GM19035 (cell line): ENCODE data around the gene MELTF.
"Not testable (repeated sequence)": the region's sequence is repeated elsewhere in the genome, so short reads cannot be mapped to it uniquely, and the experiment has no call there.

Source experiments
- ATAC-seq: cut with Tn5 transposase; IDR thresholded peaks from one replicate; pipeline ENCODE4 v1.9.1; 2021; ENCODE audit not compliant: unreplicated experiment

MELTF gene

GRCh38 chr3:197029511-197030167 lies at the start of gene MELTF:
Gene MELTF (minus strand): TSS chr3:197029817. CDS start chr3:197029702, 115 bp downstream.
- peak; percentile 83 for ATAC-seq

GRCh38 chr3:197076415-197076814 lies 46.8 kb upstream of the MELTF start:
- ATAC-seq: no peak

GRCh38 chr3:197068077-197068476 lies 38.5 kb upstream of the MELTF start:
- ATAC-seq: no peak

DNA sequence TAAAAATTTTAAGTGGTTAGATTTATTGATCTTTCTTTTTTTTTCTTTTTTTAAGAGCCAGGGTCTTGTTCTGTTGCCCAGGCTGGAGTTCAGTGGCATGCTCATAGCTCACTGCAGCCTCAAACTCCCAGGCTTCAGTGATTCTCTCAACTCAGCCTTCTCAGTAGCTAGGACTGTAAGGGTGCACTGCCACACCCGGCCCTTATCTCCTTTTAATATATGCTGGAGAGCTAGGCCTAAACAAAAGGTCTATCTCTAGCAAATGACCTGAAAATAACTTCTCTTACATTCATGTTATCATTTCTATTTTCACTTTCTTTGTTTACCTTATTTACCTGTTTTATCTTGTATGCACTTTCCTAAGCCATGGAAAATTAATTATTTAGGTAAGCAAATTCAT lies 35.2 kb upstream of the MELTF start:
- no peak for ATAC-seq

GRCh38 chr3:197062446-197062845 lies 32.8 kb upstream of the MELTF start:
- no peak for ATAC-seq

DNA sequence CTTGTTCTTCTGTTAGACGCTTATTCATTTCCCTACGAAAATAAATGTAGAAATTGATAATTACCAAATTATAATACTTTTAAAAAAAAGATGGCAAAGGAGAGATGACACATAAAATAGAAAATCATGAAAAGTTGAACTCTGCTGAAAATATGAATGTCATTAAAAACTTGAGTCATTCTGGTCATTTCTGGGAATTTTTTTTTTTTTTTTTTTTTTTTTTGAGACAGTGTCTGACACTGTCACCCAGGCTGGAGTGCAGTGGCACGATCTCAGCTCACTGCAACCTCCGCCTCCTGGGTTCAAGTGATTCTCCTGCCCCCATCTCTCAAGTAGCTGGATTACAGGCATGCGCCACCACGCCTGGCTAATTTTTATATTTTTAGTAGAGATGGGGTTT lies 22.0 kb upstream of the MELTF start:
- not testable (repeated sequence) for ATAC-seq

- peak; percentile 54 for ATAC-seq
Measured at GRCh38 chr3:197050511-197050910, 20.9 kb upstream of the MELTF start.

- no peak for ATAC-seq
Measured at GRCh38 chr3:197042539-197042938, 12.9 kb upstream of the MELTF start.

GRCh38 chr3:197041875-197042488 lies 12.4 kb upstream of the MELTF start:
- no peak for ATAC-seq

DNA sequence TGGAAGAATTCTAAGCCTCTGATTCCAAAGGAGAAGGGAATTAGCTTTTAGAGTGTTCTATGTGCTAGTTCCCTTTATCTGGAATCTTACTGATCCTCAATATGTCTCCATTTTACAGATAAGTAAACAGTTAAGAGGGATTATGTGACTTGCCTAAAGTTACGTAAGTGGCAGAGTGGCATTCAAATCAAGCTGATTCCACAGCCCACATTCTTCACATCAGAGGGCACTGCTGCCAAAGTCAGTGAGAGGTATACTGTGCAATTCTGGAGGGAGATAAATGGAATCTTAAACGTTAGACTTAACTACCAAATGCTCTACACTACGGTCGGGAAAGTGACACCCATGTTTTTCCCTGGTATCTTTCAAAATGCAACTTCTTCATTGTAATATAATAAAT lies 11.0 kb upstream of the MELTF start:
- no peak for ATAC-seq

DNA sequence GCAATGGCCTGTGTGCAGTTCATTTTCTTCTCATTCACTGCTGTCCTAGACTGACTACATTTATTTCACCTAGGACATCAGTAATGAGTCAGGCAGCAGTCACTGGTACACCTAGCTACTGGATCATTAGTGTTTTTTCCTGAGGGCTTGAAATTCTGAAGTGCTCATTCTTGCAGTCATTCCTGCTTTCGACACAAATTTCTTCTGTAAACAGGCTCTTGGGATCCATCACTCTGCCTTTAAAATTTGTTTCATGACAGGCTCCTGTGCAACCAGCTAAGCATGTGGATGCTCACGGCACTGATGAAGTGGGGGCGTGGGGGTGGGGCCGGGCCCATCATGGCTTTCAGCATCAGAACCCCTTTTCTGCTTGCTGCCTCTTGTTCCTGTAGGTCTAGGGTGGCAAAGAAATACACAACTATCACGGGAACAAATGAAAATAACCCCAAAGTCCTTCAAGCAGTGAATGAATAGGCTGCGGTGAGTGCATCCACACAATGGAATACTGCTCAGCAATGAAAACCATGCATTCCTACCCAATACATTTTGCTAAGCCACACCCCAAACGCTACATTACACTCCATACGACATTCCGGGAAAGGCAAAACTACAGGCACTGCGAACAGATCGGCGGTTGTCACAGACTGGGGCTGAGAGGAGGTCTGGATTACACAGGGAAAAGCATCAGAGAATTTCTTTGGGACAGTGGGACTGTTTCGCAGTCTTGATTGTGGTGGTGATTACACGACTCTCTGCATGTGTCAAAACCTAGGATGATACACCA lies 9.3 kb upstream of the MELTF start:
- ATAC-seq: no peak

DNA sequence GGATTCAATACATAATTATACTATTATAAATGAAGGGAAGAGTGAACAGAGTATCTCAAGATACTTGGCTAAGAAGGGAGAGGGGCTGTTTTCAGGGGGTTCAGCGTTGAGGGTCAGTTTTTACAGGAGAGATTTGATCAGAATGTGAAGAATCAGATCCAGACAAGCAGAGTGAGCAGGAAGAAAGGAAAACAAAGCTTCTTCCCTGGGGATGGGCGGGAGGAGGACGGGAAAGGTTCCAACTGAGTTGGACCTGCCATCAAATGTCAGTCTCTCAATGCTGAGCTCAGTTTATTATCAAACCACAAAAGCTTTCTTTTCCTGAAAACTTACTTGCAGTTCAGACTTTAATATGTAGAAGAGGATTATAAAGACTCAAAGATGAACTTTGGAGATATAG lies 6.0 kb upstream of the MELTF start:
- no peak for ATAC-seq

DNA sequence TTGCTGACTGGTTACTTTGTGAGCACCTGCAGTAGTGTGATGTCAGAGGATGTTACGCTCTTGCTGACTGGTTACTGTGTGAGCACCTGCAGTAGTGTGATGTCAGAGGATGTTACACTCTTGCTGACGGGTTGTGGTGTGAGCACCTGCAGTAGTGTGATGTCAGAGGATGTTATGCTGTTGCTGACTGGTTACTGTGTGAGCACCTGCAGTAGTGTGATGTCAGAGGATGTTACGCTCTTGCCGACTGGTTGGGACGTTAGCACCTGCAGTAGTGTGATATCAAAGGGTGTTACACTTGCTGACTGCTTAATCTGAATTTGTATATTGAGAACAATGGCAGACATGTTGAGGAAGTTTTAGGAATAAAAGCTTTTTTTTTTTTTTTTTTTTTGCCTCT lies 5.2 kb upstream of the MELTF start:
- ATAC-seq: not testable (repeated sequence)

DNA sequence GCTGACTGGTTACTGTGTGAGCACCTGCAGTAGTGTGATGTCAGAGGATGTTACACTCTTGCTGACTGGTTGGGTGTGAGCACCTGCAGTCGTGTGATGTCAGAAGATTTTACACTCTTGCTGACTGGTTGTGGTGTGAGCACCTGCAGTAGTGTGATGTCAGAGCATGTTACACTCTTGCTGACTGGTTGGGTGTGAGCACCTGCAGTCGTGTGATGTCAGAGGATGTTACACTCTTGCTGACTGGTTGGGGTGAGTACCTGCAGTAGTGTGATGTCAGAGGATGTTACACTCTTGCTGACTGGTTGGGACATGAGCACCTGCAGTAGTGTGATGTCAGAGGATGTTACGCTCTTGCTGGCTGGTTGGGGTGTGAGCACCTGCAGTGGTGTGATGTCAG lies 4.1 kb upstream of the MELTF start:
- ATAC-seq: not testable (repeated sequence)

DNA sequence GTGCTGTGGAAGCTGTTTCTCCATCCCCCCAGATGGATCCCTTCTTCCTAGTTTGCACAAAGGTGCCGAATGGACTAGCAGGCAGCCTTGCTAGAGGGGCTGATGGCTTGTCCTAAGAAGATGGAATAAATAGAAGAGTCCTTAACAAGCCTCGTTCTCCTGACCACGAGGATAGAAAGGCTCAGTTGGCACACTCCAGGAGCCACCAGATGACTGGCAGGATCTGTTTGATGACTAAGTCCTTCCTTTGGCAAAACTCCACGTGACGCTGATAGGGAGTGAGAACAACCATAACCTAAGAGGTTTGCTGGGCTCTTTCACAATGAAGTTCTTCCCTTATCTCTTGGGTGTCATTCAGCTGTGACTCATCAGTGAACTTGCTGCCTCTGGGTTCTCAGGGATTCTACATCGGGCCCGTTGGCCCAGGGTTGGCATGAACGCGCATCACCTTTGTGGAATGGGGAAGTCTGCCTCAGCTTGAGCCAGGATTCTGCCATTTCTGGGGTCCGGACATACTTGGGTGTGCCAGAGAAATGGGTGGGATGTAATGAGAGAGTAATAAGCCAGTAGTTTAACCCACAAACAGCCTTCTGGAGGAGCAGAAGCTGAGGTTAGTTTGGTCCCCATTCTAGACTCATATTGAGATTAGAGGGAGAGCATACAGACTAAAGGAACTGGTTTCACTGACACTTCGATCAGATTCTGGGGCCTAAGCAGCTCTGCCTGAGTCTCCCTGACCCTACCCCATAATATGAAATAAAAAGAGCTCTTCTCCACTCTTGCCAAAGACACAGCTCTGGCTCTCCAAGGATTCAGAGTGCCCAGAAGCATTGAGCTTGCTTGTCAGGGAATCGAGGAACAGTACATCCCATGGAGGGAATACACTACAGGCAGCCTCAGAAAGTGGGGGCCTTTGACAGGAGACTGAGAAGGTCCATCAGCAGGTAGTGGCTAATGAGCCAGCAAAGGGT lies 2.0 kb upstream of the MELTF start:
- no peak for ATAC-seq

GRCh38 chr3:197030379-197031314 lies 1.0 kb upstream of the MELTF start:
- ATAC-seq: no peak

DNA sequence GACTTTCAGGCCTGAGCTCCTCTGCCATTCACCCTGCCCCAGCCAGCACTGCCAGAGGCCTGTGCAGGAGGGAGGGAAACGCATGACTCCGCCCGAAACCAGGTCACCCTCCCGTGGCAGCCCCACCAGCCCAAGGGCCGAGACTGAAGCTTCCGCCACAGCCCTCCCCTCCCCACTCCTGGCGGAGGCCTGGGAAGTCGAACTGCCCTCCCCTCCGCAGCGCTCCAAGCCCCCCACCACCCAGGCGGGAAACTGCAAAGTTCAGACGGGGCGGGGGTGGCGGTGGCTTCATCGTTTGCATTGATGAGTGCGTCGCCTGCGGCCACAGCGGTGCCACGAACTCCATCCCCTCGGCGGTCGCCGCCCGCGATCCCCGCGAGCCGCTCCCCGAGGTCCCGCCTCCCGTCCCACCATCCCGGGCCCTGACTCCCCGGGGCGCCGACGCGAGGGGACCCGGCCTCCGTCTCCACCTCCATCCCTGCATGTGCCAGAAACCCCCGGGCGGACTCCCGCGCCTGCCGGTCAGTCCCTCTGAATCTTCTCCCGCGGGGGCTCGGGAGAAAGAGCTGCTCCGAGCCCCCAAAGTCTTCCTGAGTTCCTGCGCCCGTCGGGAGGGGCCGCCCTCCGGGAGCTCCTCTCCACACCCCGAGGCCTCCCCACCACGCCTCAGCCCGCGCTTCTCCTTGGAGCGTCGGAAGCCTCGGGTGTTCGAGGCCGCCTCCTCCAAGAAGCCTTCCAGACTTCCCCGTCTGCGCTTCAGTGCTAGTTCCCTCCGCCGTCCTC lies 698 bp downstream of the MELTF start:
- peak; percentile 12 for ATAC-seq

DNA sequence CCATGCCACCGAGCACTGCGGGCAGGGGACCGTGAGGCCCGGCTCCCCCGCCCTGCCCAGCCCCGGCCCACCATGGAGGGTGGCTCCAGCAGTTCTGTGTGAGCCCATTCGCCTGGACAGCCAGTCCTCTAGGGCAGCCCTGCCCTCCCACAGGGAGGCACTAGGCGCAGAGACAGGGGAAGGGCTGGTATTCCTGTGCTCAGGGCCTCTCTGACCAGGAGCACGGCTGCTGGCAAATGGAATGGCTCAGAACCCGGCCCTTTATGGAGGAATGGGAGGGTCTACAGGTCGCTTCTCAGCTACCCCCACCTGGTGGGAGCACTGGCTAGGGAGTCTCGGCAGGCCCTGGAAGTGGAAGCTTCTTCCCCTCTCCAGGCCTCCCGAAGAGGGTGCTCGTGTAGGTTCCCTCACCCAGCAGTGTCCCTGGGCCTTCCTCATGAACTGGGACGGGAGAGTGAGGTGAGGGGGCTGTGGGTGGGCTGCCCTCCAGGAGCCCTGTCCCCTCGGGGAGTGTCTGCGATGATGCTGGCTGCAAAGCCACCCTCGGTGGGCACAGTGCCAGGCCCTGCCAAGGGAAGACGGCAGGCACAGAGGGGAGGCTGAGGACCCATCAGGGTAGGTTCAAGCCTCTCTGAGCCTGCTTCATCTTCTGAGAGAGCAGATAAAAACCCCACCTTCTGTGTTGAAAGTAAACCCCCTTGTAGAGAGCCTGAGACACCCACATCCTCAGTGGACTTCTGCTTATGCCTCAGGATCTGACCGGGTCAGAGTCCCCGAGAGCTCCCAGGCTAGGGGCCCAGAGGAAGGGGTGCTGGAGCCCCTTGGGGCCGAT lies 1.5 kb downstream of the MELTF start:
- ATAC-seq: no peak
